Skin of body (tissue), 2 donors: ENCODE results near the gene PCSK4. TPM values are rescaled to one million over a fixed set of nuclear protein-coding genes. Genes with fewer than 3 reads are reported as not detected.
"Not testable (repeated sequence)": the region's sequence is repeated elsewhere in the genome, so short reads cannot be mapped to it uniquely, and the experiment has no call there.

Experiments
- DNase-seq: peaks from one replicate; lab custom pipeline; 2025; lab: John Stamatoyannopoulos, UW
- total RNA-seq: library from RNA; depleted of rRNA; stranded (reverse); fragments of >200 nt; gene quantifications from one replicate; pipeline ENCODE4 v1.2.3, GENCODE V29; 2014

Gene PCSK4
- total RNA-seq, 1 donor from 2014 or later, result 0.59 TPM

- DNase-seq, result no peak
Measured at GRCh38 chr19:1505012-1505411, 14.9 kb upstream of the PCSK4 start.

GRCh38 chr19:1503925-1504773 is 14.0 kb upstream of the PCSK4 start:
- no peak for DNase-seq

- DNase-seq, result no peak
Measured at GRCh38 chr19:1503089-1503924, 13.2 kb upstream of the PCSK4 start.

GRCh38 chr19:1502433-1503088 is 12.4 kb upstream of the PCSK4 start:
- DNase-seq, result no peak

- no peak for DNase-seq
Measured at GRCh38 chr19:1501200-1501595, 11.0 kb upstream of the PCSK4 start.

- DNase-seq, result not testable (repeated sequence)
Measured at GRCh38 chr19:1499231-1499630, 9.1 kb upstream of the PCSK4 start.

GRCh38 chr19:1497578-1498235 is 7.6 kb upstream of the PCSK4 start:
- no peak for DNase-seq

- DNase-seq, result no peak
Measured at GRCh38 chr19:1496714-1497577, 6.8 kb upstream of the PCSK4 start.

- DNase-seq, result no peak
Measured at GRCh38 chr19:1495799-1496713, 5.9 kb upstream of the PCSK4 start.

- no peak for DNase-seq
Measured at GRCh38 chr19:1495051-1495798, 5.1 kb upstream of the PCSK4 start.

GRCh38 chr19:1494115-1494815 is 4.1 kb upstream of the PCSK4 start:
- DNase-seq, result no peak

- no peak for DNase-seq
Measured at GRCh38 chr19:1492474-1493006, 2.4 kb upstream of the PCSK4 start.

GRCh38 chr19:1491849-1492170 is 1.7 kb upstream of the PCSK4 start:
- DNase-seq, result no peak

- no peak for DNase-seq
Measured at GRCh38 chr19:1491114-1491848, 1.1 kb upstream of the PCSK4 start, which contains the start of gene REEP6. Gene REEP6 (plus strand): TSS chr19:1491181. CDS start chr19:1491270, 89 bp downstream.

GRCh38 chr19:1489463-1490310 is 463 bp downstream of the PCSK4 start:
- DNase-seq, result no peak

- DNase-seq, result no peak
Measured at GRCh38 chr19:1488282-1488601, 1.9 kb downstream of the PCSK4 start.
